Parathyroid adenoma (tissue), 2 donors: Measurements from ENCODE around the gene CHST8.

Source experiments
- H2AFZ ChIP-seq: fragments of 300-600 bp; sonication (generic); one replicate; pipeline ENCODE4 v1.7.0; 2017; ENCODE audit warnings: antibody characterized with exemption, mild to moderate bottlenecking
- H3K27ac ChIP-seq: fragments of 300-600 bp; sonication (generic); one replicate; pipeline ENCODE4 v1.7.0; 2017
- H3K27me3 ChIP-seq: fragments of 300-600 bp; sonication (generic); one replicate; pipeline ENCODE4 v1.7.0; 2017; ENCODE audit warnings: low read length; ENCODE audit not compliant: control insufficient read depth, insufficient read depth
- H3K36me3 ChIP-seq: fragments of 300-600 bp; sonication (generic); one replicate; pipeline ENCODE4 v1.7.0; 2017; ENCODE audit warnings: low read length; ENCODE audit not compliant: control insufficient read depth, insufficient read depth
- H3K4me1 ChIP-seq: fragments of 300-600 bp; sonication (generic); one replicate; pipeline ENCODE4 v1.7.0; 2017; ENCODE audit warnings: control low read depth
- H3K4me2 ChIP-seq: fragments of 300-600 bp; sonication (generic); one replicate; pipeline ENCODE4 v1.7.0; 2017; ENCODE audit warnings: low read length
- H3K4me3 ChIP-seq: fragments of 300-600 bp; sonication (generic); one replicate; pipeline ENCODE4 v1.7.0; 2017; ENCODE audit warnings: low read depth, low read length
- H3K79me2 ChIP-seq: fragments of 300-600 bp; sonication (generic); one replicate; pipeline ENCODE4 v1.7.0; 2017; ENCODE audit warnings: control low read depth
- H3K9ac ChIP-seq: fragments of 300-600 bp; sonication (generic); one replicate; pipeline ENCODE4 v1.7.0; 2017; ENCODE audit warnings: mild to moderate bottlenecking
- H3K9me3 ChIP-seq: fragments of 300-600 bp; sonication (generic); one replicate; pipeline ENCODE4 v1.7.0; 2017; ENCODE audit warnings: low read length; ENCODE audit not compliant: control insufficient read depth
- TF ChIP-seq, protein P1 (sequence below): fragments of 300-600 bp; sonication (generic); IDR thresholded peaks from one replicate; pipeline ENCODE4 v1.7.0; 2017; ENCODE audit warnings: antibody characterized with exemption, mild to moderate bottlenecking
- donor health status: primary hyperparathyroidism.

The CHST8 gene

DNA sequence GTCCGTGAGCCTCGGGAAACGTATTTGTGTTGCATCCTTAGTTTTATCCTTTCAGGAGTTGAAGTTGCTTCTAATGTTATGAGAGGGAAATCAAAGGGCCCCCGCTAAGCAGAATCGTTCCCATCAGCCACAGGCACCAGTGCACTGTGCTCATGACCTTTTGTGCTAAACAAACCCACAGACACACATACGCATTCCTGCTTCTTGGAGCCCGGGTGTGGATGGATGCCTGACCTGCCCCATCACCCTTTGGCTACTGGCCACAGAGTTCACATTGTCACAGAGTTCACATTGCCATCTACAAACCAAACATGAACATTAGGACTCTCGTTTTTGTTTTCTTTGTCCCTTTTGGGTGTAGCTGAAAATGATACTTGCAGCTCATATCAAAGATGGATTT lies 47.2 kb downstream of the CHST8 start:
- Histone ChIP-seq H3K4me1 (peaks cover 6% of the 10 kb centered on the region), H3K9me3 (no peaks in the 10 kb centered on the region), H3K4me2 (no peak overlapping the region), H2AFZ (no peak overlapping the region), H3K27me3 (no peaks in the 10 kb centered on the region), H3K36me3 (no peaks in the 10 kb centered on the region), H3K9ac (no peak overlapping the region), H3K27ac (no peak overlapping the region), H3K4me3 (no peak overlapping the region), H3K79me2 (no peaks in the 10 kb centered on the region)
- TF ChIP-seq, protein P1, sequence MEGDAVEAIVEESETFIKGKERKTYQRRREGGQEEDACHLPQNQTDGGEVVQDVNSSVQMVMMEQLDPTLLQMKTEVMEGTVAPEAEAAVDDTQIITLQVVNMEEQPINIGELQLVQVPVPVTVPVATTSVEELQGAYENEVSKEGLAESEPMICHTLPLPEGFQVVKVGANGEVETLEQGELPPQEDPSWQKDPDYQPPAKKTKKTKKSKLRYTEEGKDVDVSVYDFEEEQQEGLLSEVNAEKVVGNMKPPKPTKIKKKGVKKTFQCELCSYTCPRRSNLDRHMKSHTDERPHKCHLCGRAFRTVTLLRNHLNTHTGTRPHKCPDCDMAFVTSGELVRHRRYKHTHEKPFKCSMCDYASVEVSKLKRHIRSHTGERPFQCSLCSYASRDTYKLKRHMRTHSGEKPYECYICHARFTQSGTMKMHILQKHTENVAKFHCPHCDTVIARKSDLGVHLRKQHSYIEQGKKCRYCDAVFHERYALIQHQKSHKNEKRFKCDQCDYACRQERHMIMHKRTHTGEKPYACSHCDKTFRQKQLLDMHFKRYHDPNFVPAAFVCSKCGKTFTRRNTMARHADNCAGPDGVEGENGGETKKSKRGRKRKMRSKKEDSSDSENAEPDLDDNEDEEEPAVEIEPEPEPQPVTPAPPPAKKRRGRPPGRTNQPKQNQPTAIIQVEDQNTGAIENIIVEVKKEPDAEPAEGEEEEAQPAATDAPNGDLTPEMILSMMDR = no peak

DNA sequence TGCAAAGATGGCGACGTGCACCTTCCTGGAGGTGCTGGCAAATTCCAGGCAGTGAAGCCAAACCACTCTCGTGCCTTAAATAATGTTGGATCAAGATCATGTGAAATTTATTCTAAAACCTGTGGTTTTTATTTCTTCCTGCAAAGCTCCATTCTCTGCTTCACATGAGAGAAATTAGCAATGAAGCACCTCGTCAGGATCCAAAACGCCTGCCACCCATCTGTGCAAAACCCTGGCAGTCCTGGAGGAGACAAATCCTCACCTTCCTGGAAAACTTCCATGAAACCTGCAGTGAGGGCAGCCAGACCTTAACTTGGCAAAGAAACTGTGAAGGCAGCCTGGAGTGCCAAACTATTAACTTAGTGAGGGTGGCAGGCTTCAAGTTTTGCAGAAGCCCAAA lies 47.6 kb downstream of the CHST8 start:
- peaks cover 6% of the 10 kb centered on the region for H3K4me1 ChIP-seq
- no peaks in the 10 kb centered on the region for H3K27me3 ChIP-seq
- H3K36me3 ChIP-seq = no peaks in the 10 kb centered on the region
- TF ChIP-seq, protein P1 = no peak
- H3K4me2 ChIP-seq = no peak overlapping the region
- no peak overlapping the region for H3K27ac ChIP-seq
- no peaks in the 10 kb centered on the region for H3K79me2 ChIP-seq
- H3K9ac ChIP-seq = no peak overlapping the region
- H3K9me3 ChIP-seq = no peaks in the 10 kb centered on the region
- no peak overlapping the region for H2AFZ ChIP-seq
- H3K4me3 ChIP-seq = no peak overlapping the region

DNA sequence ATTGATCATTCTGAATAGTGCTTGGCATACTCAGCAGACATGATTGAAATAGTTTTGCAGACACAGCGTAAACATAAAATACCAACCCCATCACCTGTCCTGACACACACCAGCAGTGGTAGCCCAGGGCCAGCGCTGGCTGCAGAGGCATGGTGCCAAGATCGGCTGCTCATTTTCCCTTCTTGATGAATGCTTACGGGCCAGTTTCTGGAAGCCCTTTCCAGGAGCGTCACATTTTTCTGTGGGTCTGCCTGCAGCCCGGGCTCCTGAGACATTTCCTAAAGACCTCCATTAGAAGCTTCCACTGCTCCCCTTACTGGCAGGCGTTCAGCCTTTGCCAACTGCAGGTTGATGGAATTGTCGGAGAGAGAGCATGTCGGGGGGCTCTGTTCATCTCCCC lies 48.6 kb downstream of the CHST8 start:
- Histone ChIP-seq H3K4me2 (no peak overlapping the region), H3K9ac (no peak overlapping the region), H3K4me1 (peaks cover 6% of the 10 kb centered on the region), H3K79me2 (no peaks in the 10 kb centered on the region), H3K4me3 (no peak overlapping the region), H3K36me3 (no peaks in the 10 kb centered on the region), H3K27ac (no peak overlapping the region), H3K27me3 (no peaks in the 10 kb centered on the region), H2AFZ (no peak overlapping the region), H3K9me3 (no peaks in the 10 kb centered on the region)
- TF ChIP-seq, protein P1 = no peak

DNA sequence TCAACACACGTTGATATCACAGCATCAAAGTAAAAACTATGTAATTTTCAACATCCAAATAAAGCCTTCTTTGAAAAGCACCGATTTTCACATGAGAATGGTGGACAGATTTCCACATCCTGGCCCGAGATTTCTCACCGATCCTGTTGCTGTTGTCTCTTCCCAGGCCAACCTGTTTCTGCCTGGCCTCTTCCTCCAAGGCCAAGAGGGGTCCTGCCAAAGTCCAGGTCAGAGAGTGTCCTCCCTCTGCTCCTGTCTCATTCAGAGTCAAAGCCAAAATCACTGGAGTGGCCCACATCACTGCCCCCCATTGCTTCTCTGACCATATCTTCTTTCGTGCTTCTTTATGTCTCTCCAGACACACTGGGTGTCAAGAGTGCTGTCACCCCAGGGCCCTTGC lies 49.5 kb downstream of the CHST8 start:
- Histone ChIP-seq H3K4me1 (peaks cover 6% of the 10 kb centered on the region), H3K9me3 (no peaks in the 10 kb centered on the region), H3K36me3 (no peaks in the 10 kb centered on the region), H3K4me3 (no peak overlapping the region), H3K4me2 (no peak overlapping the region), H2AFZ (no peak overlapping the region), H3K79me2 (no peaks in the 10 kb centered on the region), H3K27ac (no peak overlapping the region), H3K9ac (no peak overlapping the region), H3K27me3 (no peaks in the 10 kb centered on the region)
- TF ChIP-seq, protein P1 = no peak

DNA sequence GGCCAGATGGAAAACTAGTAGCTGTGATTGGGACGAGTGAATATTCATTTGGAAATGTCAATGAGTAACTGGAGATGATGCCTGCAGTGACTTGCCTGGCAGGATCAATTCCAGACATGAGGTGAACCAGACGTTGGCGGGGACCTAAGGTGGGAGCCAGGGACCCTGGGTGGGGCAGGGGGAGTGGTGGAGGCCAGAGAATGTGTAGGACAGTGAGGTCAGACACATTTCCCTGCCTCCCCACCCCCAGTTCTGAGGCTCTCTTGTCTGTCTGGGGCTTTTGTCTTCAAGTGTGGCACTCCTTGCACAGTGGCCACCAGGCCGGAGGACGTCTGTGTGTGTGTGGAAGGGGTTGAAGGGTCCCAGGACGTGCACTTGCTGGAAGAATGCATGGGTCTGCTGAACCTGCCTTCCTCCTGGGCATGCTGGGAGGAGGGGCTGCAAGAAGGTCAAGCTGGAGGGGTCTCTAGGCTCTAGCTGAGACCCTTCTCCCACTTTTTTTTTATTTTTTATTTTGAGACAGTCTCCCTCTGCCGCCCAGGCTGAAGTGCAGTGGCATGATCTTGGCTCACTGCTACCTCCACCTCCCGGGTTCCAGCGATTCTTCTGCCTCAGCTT lies 51.6 kb downstream of the CHST8 start:
- H3K36me3 ChIP-seq = no peaks in the 10 kb centered on the region
- TF ChIP-seq, protein P1 = no peak
- H3K27me3 ChIP-seq = no peaks in the 10 kb centered on the region
- no peaks in the 10 kb centered on the region for H3K79me2 ChIP-seq
- H3K4me3 ChIP-seq = no peak overlapping the region
- no peak overlapping the region for H3K4me2 ChIP-seq
- H2AFZ ChIP-seq = no peak overlapping the region
- H3K4me1 ChIP-seq = peaks cover 6% of the 10 kb centered on the region
- no peak overlapping the region for H3K27ac ChIP-seq
- H3K9ac ChIP-seq = no peak overlapping the region
- no peaks in the 10 kb centered on the region for H3K9me3 ChIP-seq
